ENCODE data around the gene HECTD2.
A peak's percentile ranks its signal among the peaks of the same experiment; 100 is the strongest.
"Not testable (repeated sequence)": the region's sequence is repeated elsewhere in the genome, so short reads cannot be mapped to it uniquely, and the experiment has no call there.

HECTD2 gene

GRCh38 chr10:91380873-91381256, 29.3 kb upstream of the HECTD2 start:
- Histone ChIP-seq H3K27ac (ENCODE audit: insufficient read depth, low read depth, low read length, poor library complexity, severe bottlenecking) (peak overlapping the region; percentile 31), H3K9me3 (ENCODE audit: control insufficient read depth, low read length) (no peaks in the 10 kb centered on the region), H3K4me1 (ENCODE audit: control insufficient read depth, insufficient read depth, low read length) (peaks cover 5% of the 10 kb centered on the region), H3K27me3 (ENCODE audit: control insufficient read depth, insufficient read depth, low read length, poor library complexity, severe bottlenecking) (no peaks in the 10 kb centered on the region), H3K4me3 (ENCODE audit: insufficient read depth, low read depth, low read length) (no peak overlapping the region), H3K36me3 (ENCODE audit: control insufficient read depth, insufficient read depth, low read length) (no peaks in the 10 kb centered on the region)
- WGBS, 2 experiments: 80% methylated on average over 3 of the region's 3 CpGs

DNA sequence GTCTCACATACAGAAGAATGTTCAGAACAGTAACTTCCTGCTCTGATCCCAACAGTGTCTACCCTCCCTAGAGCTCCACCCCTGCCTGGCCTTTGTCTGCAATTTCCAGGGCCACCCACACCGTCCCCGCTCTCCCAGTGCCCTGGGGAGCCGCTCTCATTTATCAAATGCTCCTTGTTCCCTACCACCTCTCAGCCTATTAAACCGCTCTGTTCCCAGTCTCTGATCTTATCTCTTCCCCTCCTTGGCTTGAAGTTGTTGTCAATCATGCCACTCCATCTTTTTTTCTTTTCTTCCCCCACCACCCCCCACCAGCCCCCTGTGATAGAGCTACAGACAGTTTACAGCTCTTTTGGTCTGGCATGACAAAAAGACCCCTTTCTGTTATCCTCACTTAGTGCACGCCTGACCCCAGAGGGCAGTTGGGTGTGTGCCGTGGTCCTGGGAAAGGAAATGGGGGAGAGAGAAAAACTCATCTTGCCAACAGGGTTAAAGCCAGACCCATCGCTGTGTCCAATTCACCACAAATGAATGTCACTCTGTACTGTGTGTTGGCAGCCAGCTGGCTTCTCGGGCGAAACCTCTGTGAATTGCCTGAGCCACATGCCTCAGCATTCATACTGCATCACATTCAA, 28.8 kb upstream of the HECTD2 start:
- no peaks in the 10 kb centered on the region for H3K9me3 ChIP-seq (ENCODE audit: control insufficient read depth, low read length)
- WGBS, 2 experiments: 31 to 35% methylated on average over 9 of the region's 9 CpGs
- H3K4me1 ChIP-seq (ENCODE audit: control insufficient read depth, insufficient read depth, low read length): peaks cover 5% of the 10 kb centered on the region
- no peaks in the 10 kb centered on the region for H3K36me3 ChIP-seq (ENCODE audit: control insufficient read depth, insufficient read depth, low read length)
- no peak overlapping the region for H3K4me3 ChIP-seq (ENCODE audit: insufficient read depth, low read depth, low read length)
- H3K27ac ChIP-seq (ENCODE audit: insufficient read depth, low read depth, low read length, poor library complexity, severe bottlenecking): peak overlapping the region; percentile 30
- no peaks in the 10 kb centered on the region for H3K27me3 ChIP-seq (ENCODE audit: control insufficient read depth, insufficient read depth, low read length, poor library complexity, severe bottlenecking)

DNA sequence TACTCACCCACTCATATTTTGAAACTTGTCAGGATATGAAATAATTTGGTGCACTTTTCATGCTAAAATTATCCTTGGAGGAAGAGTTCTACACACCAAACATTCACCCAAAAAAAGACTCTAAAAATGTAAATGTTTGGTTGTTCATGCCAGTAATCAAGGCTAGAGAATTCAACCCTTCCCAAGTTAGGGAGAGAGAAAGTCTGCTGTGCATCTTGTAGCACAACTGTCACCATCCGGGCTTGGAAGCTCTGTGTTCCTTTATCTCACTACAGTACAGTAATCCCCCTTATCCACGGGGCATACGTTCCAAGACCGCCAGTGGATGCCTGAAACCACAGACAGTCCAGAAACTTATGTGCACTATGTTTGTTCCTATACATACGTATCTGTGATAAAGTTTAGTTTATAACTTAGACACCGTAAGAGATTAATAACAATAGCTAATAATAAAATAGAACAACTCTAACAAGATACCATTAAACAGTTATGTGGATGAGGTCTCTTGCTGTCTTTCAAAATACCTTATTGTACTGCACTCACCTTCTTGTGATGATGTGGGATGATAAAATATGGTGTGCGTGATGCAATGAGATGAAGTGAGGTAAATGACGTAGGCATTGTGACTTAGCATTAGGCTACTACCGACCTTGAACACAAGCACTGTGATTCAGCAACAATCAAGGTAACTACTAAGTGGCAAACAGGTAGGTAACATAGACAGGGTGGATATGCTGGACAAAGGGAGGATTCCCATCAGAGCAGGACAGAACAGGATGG, 24.6 kb upstream of the HECTD2 start:
- Histone ChIP-seq H3K4me3 (ENCODE audit: insufficient read depth, low read depth, low read length) (no peak overlapping the region), H3K9me3 (ENCODE audit: control insufficient read depth, low read length) (no peaks in the 10 kb centered on the region), H3K36me3 (ENCODE audit: control insufficient read depth, insufficient read depth, low read length) (no peaks in the 10 kb centered on the region), H3K27ac (ENCODE audit: insufficient read depth, low read depth, low read length, poor library complexity, severe bottlenecking) (no peak overlapping the region), H3K4me1 (ENCODE audit: control insufficient read depth, insufficient read depth, low read length) (peaks cover 5% of the 10 kb centered on the region), H3K27me3 (ENCODE audit: control insufficient read depth, insufficient read depth, low read length, poor library complexity, severe bottlenecking) (no peaks in the 10 kb centered on the region)
- WGBS, 2 experiments: 95 to 96% methylated on average over 8 of the region's 9 CpGs

DNA sequence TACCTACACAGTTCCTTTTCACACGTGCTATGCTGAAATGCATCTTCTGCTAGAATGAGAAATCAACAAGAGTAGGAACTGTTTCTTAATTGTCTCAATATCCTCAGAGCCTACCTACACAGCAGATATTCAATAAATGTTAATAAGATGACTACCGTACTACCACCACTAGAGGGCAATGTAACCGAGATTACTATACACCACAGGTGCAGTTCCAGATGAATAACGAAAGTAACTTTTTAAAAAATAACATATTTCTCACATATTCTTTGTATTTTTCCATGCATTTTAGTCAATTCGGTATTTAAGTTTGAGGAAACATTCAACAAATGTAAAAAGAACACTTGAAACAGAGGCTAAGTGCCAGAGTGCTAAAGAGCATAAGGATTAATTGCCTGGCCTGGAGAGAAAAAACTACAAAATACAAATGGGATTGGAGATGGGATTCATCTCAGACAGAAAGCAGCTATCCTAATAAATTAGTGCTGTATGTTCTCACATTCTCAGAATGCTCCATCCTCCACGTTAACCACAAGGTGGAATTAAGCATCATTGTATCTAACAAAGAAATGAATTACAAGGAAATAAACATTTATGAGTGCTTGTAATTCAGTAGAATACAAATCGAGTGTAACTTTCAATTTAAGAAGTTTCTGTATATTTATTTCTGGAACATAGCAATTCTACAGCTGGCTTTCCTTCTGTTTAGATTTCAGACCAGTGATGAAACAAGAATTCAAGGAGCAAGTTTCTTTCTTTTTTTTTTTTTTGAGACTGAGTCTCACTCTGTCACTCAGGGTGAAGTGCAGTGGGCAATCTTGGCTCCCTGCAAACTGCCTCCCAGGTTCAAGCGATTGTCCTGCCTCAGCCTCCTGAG, 20.3 kb upstream of the HECTD2 start:
- Histone ChIP-seq H3K4me3 (ENCODE audit: insufficient read depth, low read depth, low read length) (no peak overlapping the region), H3K4me1 (ENCODE audit: control insufficient read depth, insufficient read depth, low read length) (no peaks in the 10 kb centered on the region), H3K27ac (ENCODE audit: insufficient read depth, low read depth, low read length, poor library complexity, severe bottlenecking) (no peak overlapping the region), H3K27me3 (ENCODE audit: control insufficient read depth, insufficient read depth, low read length, poor library complexity, severe bottlenecking) (no peaks in the 10 kb centered on the region), H3K36me3 (ENCODE audit: control insufficient read depth, insufficient read depth, low read length) (no peaks in the 10 kb centered on the region), H3K9me3 (ENCODE audit: control insufficient read depth, low read length) (no peaks in the 10 kb centered on the region)
- 20 to 26% methylated on average over 6 to 7 of the region's 8 CpGs for WGBS, 2 experiments

DNA sequence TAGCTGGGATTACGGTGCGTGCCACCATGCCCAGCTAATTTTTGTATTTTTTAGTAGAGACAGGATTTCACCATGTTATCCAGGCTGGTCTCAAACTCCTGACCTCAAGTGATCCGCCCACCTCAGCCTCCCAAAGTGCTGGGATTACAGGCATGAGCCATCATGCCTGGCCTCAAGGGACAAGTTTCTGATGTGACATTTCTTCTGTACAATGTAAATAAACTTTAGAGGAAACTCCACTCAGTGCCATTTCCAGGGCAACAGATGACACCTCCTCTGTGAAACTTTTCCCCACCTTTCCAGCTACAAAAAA, 19.7 kb upstream of the HECTD2 start:
- H3K9me3 ChIP-seq (ENCODE audit: control insufficient read depth, low read length); H3K36me3 ChIP-seq (ENCODE audit: control insufficient read depth, insufficient read depth, low read length); H3K4me1 ChIP-seq (ENCODE audit: control insufficient read depth, insufficient read depth, low read length); H3K27ac ChIP-seq (ENCODE audit: insufficient read depth, low read depth, low read length, poor library complexity, severe bottlenecking); H3K4me3 ChIP-seq (ENCODE audit: insufficient read depth, low read depth, low read length); H3K27me3 ChIP-seq (ENCODE audit: control insufficient read depth, insufficient read depth, low read length, poor library complexity, severe bottlenecking): not testable (repeated sequence)
- 94 to 95% methylated on average over 3 of the region's 3 CpGs for WGBS, 2 experiments

- H3K4me1 ChIP-seq (ENCODE audit: control insufficient read depth, insufficient read depth, low read length): no peaks in the 10 kb centered on the region
- no peaks in the 10 kb centered on the region for H3K36me3 ChIP-seq (ENCODE audit: control insufficient read depth, insufficient read depth, low read length)
- no peak overlapping the region for H3K27ac ChIP-seq (ENCODE audit: insufficient read depth, low read depth, low read length, poor library complexity, severe bottlenecking)
- H3K4me3 ChIP-seq (ENCODE audit: insufficient read depth, low read depth, low read length): no peak overlapping the region
- no peaks in the 10 kb centered on the region for H3K27me3 ChIP-seq (ENCODE audit: control insufficient read depth, insufficient read depth, low read length, poor library complexity, severe bottlenecking)
- H3K9me3 ChIP-seq (ENCODE audit: control insufficient read depth, low read length): no peaks in the 10 kb centered on the region
- 89 to 93% methylated on average over 1 of the region's 1 CpG for WGBS, 2 experiments
These were observed 18.2 kb upstream of the HECTD2 start for GRCh38 chr10:91391920-91392319.

- no peaks in the 10 kb centered on the region for H3K36me3 ChIP-seq (ENCODE audit: control insufficient read depth, insufficient read depth, low read length)
- no peak overlapping the region for H3K4me3 ChIP-seq (ENCODE audit: insufficient read depth, low read depth, low read length)
- no peak overlapping the region for H3K27ac ChIP-seq (ENCODE audit: insufficient read depth, low read depth, low read length, poor library complexity, severe bottlenecking)
- WGBS, 2 experiments: 82 to 83% methylated on average over 3 of the region's 3 CpGs
- H3K9me3 ChIP-seq (ENCODE audit: control insufficient read depth, low read length): no peaks in the 10 kb centered on the region
- no peaks in the 10 kb centered on the region for H3K27me3 ChIP-seq (ENCODE audit: control insufficient read depth, insufficient read depth, low read length, poor library complexity, severe bottlenecking)
- peaks cover 8% of the 10 kb centered on the region for H3K4me1 ChIP-seq (ENCODE audit: control insufficient read depth, insufficient read depth, low read length)
These were observed 3.8 kb upstream of the HECTD2 start for GRCh38 chr10:91406322-91406721.

DNA sequence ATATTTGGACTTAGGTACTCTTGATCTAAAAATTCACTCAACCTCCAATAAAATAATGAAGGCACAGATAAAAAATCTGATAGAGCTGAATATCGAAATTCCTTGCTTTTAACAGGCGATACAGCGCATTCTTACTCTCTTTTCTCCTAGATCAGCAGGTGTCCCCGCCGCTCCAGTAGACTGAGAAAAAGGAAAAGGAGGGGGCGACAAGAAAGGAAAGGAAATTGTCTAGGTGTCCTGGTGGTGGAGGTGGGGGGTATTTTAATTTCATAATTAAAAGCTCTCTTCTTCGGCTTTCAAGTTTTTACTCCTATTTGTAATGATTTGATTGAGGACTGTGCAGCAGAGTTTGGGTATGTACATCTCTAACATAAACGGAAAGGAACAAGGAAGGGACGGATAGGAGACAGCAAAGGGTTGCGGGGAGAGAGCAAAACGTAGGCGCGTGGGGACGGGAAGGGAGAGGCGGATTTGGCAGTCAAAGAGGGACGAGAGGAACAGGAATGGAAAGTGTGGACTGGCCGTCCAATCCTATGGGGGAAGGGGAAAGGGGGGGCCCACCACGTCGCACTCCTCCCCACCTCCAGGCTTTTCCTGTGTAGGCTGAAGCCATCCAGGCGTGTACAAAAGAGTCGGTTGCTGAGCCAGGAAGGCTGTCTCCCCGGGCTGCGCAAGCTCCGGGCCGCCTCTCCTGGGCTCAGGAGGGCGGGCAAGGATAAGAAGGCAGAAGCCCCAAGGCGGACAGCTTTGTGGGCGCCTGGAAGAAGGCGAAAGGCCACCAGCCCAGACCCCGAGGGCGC, 875 bp upstream of the HECTD2 start:
- peak overlapping the region; percentile 89 for H3K27ac ChIP-seq (ENCODE audit: insufficient read depth, low read depth, low read length, poor library complexity, severe bottlenecking)
- WGBS, 2 experiments: 0 to 1% methylated on average over 28 to 29 of the region's 31 CpGs
- H3K36me3 ChIP-seq (ENCODE audit: control insufficient read depth, insufficient read depth, low read length): no peaks in the 10 kb centered on the region
- H3K4me1 ChIP-seq (ENCODE audit: control insufficient read depth, insufficient read depth, low read length): peaks cover 33% of the 10 kb centered on the region
- no peaks in the 10 kb centered on the region for H3K27me3 ChIP-seq (ENCODE audit: control insufficient read depth, insufficient read depth, low read length, poor library complexity, severe bottlenecking)
- H3K9me3 ChIP-seq (ENCODE audit: control insufficient read depth, low read length): no peaks in the 10 kb centered on the region
- H3K4me3 ChIP-seq (ENCODE audit: insufficient read depth, low read depth, low read length): peak overlapping the region; percentile 50

DNA sequence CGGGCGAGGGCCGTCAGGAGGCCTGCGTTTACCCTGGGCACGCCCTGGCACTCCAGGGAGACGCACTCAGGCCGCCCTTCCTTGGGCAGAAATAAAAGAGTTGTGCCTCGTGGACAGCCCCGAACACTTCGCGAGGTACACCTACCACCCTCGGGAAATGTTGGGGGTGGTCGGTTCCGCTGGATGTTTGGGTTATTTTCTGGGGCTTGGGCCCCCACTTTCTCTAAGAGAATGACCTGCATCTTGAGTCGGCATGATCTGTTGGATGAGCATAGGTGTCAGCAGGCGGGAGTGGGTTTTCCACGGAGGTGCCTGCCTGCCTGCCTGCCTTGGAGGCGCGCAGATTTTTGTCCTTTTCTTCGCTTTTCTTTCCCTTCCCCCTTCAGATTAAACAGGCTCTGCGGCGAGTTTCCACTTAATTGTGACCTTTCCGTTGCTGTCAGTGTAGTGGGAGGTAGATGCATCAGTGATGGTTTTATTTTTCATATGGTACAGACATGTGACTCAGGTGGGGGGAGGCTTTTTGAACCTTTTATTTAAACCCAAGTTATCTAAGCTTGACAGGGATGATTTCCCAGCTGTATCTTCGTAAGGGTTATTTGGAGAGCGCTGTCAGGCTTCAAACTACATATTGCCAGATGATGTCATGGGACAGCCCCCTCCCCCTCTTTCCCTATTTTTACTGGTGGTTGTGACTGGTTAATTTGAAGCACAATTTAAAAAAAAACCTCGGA, 661 bp downstream of the HECTD2 start:
- H3K4me3 ChIP-seq (ENCODE audit: insufficient read depth, low read depth, low read length): peak overlapping the region; percentile 50
- H3K36me3 ChIP-seq (ENCODE audit: control insufficient read depth, insufficient read depth, low read length): no peaks in the 10 kb centered on the region
- no peaks in the 10 kb centered on the region for H3K27me3 ChIP-seq (ENCODE audit: control insufficient read depth, insufficient read depth, low read length, poor library complexity, severe bottlenecking)
- H3K4me1 ChIP-seq (ENCODE audit: control insufficient read depth, insufficient read depth, low read length): peaks cover 43% of the 10 kb centered on the region
- WGBS, 2 experiments: 2 to 6% methylated on average over 23 to 25 of the region's 26 CpGs
- no peaks in the 10 kb centered on the region for H3K9me3 ChIP-seq (ENCODE audit: control insufficient read depth, low read length)
- peak overlapping the region; percentile 18 for H3K27ac ChIP-seq (ENCODE audit: insufficient read depth, low read depth, low read length, poor library complexity, severe bottlenecking)

Data from ectodermal cell (in vitro differentiated cells).